NCI-H2227 (cell line): Measurements from ENCODE around the gene SFXN5.

Source experiments
- DNase-seq: peaks from one replicate; lab custom pipeline; 2025; ENCODE audit not compliant: unreplicated experiment; lab: John Stamatoyannopoulos, UW

Gene SFXN5

DNA sequence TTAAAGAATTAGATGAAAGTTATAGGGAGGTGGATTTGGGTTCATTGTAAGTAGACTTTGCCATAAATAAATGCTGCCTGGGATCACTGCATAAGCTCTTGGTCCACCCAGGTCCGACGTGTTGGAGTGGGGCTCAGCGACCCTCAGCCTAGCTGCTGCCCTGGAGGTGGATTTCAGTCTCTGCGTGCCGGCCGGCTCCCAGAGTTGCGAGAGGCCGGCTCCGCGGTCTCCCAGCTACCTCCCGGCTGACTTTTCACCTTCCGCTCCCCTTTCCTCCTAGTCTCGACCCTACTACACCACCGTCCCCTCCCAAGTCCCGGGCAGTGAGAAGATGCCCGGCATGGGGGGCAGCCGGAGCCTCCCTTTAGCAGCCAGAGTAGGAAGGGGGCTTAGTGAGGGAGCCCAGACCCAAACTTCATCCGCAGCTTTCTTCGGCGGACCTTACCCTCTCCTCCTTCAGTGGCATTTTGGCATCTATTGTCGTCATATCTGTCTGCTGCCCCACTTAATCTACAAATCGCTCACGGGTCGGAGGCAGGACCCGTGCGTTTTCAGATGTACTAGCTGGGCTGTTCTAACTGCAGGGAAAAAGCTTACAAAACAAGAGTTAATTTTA is 146.1 kb downstream of the SFXN5 start:
- no peak for DNase-seq

DNA sequence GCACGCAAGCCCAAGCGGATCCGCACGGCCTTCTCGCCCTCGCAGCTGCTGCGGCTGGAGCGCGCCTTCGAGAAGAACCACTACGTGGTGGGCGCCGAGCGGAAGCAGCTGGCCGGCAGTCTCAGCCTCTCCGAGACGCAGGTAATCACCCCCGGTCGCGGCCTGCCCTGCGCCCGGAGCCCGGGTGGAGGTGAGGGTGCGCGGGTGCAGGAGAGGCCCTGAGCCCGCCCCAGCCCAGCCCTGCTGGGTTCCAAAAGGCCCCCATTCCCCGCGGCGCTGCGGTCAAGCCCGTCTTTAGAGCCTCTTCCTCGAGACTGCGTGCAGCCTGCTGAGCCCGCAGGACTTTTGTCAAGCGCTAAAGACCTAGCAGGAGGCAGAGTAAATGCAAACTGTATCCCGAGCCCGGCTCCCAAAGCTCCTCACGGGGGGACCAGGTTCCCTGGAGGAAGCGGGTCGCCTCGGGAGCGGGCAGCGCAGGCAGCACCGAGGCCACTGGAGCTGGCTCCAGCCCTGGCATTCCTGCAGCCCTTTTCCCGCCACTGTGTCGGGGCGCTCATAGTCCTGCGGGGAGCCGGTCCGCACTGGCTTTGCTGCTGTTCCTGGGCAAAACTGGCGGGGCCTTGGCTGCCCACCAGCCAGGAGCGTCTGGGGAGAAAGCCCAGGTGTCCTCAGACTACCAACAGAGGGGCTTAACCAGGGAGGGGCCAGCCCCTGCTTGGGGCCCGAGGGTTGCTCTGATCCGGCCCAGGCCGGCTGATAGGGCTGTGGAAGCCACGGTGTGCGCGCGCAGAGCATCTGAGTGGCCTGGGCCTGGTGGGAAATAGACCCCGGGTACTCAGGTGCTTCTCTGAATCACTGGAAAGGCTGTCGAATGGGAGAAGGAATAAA is 146.9 kb downstream of the SFXN5 start:
- DNase-seq = peak; percentile 31

DNA sequence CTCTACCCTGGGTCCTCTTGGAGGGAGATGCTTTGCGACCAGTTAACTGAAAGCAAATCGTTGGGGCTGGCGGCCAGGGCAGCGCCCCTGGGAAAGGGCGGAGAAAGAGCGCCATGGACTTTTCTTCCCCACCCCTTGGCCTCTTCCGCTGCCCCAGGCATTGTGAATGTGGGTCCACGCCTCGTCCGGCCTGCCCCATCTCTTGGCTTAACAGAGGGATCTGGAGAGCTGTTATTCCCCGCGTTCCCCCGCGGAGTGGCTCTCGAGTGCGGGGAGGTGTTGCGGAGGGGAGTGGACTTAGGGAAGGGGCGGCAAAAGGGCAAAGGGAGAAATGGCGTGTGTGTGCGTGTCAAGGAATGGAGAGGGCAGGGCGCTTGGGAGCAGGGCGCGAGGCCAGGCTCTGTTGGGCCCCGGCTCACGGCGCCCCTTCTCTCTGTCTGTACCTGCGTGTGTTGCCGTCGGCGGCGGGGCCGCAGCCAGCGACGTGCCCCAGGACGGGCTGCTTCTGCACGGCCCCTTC is 147.6 kb downstream of the SFXN5 start:
- no peak for DNase-seq

DNA sequence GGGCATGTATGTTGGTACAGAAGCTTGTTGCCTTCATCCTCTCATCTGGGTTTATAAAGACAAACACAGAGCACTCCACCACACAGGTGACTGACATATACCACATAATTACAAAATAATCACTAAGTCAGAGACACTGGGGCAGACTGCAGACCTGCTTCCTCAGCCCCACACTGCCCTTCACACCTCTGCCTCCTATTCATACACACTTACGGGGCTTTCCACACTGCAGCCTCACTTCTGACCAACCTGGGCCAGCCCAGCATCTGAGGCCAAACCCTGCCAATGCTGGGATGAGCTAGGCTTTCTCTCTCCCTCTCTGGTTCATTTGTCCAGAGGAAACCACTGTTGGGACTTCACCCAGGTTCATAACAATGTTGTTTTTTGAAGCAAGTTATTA is 149.7 kb downstream of the SFXN5 start:
- DNase-seq = no peak

DNA sequence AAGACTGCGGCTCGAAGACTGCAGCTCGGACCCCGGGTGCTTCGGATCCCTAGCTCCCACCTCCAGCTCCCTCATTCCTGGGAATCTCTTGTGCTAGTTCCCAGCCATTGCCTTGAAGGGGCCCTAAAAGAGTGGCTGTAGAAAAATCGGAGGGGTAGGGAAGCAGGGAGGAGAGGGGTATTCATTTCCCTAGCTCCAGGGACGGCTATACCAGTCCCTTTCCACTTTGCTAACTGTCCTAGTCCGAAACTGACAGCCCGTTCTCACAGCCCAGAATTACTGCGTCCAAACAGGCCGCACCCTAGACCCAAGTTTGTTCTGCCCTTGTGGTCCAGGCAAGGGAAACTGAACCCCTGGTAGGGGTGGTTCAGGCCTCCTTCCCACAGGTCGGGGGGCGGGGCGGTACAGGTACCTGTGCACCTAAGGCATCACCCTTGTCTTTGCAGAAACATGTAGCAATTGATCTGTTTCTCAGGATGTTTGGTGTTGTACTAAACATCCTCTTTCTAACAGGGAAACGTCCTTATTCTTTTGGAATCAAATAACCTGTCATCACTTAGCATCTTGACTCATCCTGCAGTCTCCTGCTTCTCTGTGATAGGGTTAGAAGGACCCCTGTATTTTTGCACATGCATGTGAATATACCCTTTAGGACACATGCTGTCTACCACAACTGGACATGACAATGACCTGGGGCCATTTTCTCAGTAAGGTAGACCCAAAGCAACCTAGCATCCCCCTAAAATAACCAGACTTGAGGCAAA is 150.2 kb downstream of the SFXN5 start:
- no peak for DNase-seq

DNA sequence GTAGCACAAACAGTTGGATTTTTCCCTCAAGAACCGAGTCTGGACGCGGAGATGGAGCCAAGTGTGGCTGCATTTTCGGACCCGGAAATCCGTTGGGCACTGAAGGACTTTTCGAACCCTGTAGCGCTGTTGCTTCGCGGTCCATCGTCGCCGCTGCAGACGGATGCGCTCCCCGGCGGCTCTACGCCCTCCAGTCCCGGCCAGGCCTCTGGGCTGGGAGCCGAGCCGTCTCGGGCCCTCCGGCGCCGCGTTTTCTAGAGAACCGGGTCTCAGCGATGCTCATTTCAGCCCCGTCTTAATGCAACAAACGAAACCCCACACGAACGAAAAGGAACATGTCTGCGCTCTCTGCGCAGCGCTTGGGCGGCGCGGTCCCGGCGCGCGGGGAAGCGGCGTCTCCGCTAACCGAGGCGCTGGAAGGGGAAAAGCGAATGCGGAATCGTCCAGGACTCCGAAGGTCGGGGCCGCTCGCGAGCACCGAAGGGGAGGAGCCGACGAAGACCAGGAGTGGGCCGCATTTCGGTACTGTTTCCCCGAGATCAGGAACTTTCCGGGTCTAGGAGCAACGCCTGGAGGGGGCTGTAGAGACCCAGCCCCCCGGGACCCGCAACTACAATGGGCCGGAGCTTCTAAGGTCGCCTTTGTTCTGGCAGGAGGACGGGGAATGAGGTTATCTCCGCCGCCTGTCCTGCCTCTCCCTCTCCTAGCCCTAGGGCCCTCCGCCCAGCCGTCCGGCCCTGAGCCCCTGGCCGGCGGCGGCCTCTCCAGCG is 151.0 kb downstream of the SFXN5 start:
- DNase-seq = peak; percentile 58

DNA sequence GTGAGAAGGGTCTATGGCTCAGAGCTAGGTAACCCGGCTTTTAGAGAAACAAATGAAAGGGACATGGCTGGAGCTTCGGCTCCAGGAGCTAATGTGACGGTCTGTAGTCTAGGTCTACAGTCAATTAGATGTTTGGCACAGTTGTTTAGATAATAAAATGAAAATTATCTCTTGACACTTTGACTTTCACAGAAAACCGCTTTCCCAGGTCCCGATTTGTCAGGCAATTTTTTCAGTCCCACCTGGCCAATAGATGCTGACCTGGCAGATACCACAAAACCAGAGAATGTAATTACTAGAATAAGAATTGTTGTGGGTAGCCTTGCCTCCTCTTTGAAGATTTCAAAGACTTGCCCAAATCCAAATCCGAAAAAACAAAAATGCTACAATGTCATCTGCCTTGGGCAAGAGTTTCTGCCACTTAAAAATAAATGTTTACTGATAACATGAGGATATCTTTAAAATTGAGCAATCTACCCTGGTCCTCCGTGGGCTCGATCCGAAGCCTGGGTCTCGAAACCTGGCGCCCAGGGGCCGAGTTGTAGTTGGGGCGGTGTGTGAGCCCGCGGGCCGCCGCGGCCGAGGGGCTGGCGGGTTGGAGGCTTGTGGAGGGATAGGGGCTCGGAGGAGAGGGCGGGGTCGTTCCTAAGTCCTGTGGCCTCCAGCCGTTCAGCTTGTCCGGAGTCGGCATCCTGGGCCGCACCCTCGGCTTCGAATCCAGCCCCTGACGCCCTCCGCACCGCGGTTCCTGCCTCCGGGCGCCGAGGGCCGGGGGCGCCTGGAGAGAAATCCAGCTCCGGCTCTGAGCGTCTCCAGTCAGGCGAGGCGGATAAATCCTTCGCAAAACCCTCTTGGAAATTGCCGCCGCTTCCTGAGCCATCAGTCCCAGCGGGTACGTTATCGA is 151.8 kb downstream of the SFXN5 start:
- DNase-seq = peak; percentile 58

DNA sequence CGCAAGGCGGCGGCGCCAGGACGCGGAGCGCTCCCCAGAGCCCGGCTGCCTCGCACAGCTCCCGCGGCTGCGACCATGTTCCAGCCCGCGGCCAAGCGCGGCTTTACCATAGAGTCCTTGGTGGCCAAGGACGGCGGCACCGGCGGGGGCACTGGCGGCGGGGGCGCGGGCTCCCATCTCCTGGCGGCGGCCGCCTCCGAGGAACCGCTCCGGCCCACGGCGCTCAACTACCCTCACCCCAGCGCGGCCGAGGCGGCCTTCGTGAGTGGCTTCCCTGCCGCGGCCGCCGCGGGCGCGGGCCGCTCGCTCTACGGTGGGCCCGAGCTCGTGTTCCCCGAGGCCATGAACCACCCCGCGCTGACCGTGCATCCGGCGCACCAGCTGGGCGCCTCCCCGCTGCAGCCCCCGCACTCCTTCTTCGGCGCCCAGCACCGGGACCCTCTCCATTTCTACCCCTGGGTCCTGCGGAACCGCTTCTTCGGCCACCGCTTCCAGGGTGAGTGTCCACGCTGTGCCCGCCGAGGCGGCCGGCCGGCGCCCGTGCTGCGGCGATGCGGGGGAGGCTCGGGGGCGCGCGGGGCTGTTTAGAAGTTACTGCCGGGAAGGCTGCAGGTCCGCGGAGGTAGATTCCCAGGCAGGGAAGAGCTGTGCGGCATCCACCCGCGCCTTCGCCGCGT is 153.5 kb downstream of the SFXN5 start:
- DNase-seq = peak; percentile 54

DNA sequence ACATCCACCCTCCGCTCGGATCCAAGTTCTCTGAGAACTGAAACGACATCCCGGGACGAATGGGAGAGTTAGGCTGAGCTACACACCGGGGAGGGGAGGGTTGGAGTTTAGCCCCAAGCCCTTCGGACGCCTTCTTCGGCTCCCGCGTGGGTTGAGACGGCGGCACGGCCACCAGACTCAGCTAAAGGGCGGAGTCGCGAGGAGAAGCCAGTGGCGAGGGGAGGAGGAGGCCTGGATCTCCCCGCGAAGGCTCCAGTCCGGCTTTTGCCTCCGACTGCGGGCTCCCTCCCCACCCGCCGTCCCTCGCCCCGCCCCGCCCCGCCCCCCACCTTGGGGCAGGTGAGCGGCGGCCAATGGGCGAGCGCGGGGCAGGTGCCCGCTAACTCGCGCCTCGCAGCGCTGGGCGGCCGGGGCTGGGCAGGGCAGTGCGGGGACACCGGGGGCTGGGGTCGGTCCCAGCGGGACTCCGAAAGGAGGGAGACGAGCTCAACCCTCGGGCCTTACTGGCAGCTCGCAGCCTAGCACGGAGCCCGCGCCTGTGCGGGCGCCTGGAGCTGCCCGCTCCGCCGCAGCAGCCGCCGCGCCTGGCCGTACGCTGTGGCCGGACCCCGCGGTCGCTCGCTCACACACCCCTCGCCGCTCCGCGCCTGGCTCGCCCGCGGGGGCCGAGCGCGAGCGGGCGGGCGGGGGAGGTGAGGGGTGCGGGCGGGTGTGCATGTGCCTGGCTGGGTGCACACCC is 154.2 kb downstream of the SFXN5 start, which contains the start of gene EMX1:
EMX1 (plus strand) TSS at position 382 of the 739 bp plus-strand sequence; CDS start at position 716, 334 bp downstream.
- DNase-seq = peak; percentile 77

DNA sequence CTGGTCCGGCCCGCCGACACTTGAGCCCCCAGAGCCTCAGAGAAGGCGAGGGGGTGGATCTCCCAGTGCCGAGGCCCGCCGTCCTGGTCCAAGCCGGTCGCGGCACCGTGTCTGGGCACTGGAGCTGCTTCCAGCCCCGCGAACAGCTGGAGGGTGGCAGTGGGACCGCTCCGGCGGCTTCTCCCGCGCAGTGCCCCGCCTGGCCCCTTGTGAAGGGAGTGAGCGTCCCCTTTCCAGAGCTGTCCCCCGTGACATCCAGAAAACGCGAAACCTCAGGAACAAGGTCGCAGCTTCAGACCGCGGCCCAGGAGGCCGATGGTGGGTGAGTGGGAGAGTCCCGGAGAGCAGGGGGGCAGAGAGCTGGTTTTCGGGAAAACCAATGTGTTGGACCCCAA is 154.8 kb downstream of the SFXN5 start:
- peak; percentile 11 for DNase-seq

DNA sequence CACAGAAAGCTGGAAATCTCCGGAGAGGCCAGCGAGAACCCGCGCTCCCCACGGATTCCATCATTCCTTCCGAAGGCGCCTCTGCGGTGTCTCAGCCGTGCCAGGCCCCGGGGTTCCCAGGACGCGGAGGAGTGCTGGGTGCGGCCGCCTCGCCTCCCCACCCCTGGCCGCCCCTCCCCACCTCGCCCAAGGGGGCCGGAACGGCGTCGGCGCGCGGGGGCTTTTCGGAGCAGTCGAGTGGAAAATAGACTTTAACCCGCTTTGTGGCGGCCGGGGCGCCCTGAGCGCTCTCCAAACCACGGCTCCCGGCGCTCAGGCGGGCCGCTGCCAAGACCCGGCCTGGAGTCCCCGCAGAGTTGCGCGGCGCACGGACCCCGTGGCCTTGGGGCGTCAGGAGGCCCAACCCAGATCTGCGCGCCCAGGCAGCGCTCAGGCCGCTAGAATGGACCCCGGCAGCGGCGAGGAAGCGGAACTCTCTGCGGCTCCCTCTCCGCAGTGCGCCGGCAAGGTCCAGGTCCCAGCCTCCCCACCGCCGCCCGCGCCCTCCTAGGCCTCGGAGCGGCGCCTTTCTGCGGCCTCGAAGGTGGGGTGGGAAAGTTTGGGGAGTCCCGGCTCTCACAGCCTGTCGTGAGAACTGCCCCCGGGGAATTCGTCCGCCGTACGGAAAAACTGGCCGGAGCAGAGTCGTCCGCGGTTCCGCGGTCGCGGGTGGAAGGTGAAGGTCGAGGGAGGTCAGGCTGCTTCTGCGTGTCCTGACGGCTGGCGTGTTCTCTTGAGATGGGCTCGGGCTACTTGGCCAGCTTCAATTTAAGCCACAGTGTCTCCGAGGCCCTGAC is 155.4 kb downstream of the SFXN5 start:
- DNase-seq = peak; percentile 58

DNA sequence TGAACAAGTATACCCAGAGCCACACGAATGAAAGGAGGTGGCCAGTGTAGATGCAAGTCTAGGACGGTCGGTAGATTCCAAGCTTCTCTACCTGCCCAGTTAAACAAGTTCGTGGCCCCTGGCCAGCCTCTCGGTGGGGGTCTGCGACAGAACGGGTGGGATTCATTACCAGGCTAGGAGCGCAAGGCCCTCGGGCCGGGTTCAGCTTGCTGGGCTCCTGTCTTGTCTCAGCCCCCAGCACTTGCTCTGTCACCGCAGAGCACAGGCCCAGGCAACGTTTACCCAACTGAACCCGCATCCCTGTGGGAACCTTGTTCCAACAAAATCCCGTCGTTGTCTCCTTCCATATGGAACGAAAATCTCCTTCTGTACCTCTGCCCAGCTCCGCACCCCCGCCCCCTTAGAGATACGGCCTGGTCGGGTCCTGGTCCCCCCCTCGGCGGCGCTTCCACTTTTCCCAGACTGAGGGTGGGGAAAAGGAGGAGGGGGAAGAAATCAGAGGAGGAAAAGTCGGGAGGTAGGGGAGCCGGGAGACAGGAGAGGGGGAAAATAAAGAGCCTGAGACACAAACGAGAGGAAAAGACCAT is 156.1 kb downstream of the SFXN5 start:
- DNase-seq = no peak

DNA sequence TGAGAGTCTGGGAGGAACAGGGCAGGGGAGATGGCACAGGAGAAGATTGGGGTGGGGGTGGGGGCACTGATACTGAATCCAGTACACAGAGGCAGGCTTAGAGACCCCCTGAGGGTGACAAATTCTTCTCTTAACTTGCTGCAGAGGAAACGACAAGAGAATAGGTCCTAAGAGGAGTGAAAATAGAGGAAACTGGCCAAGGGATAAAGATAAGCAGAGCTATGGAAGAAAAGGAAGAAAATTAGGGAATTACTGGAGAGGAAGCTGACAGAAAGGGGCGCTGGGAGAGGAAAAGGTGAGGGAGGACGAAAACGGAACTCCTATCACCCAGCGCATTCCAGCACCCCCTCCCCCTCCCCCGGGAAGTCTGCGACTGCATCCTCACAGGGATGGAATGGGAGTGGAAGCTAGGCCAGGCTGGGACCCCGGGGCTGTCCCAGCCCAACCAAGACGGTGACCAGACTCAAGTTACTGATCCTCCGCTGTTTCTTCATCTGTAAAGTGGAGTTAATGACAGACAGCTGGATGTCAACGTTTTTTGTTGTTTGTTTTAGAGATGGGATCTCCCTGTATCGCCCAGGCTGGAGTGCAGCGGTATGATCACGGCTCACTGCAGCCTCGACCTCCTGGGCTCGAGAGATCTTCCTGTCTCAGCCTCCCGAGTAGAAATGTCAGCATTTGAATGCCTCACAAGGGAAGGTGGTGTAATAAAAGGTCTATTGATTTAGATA is 156.8 kb downstream of the SFXN5 start:
- no peak for DNase-seq

DNA sequence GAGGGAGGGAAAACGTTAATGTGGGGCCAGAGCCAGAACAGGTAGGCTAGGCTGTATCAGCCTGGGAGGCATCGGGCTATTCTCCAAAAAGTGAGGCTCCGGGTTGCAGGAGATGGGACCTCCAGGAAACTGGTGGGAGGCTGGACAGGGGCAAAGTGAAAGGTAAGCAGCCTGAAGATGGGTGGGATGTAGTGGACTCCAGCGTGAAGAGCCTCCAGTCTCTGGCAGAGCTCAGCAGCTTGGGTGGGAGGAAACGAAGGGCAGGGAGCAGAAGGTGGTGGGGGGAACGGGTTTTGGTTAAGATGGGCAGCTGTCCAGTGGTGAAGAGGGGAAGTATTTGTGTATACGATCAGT is 157.3 kb downstream of the SFXN5 start:
- no peak for DNase-seq

DNA sequence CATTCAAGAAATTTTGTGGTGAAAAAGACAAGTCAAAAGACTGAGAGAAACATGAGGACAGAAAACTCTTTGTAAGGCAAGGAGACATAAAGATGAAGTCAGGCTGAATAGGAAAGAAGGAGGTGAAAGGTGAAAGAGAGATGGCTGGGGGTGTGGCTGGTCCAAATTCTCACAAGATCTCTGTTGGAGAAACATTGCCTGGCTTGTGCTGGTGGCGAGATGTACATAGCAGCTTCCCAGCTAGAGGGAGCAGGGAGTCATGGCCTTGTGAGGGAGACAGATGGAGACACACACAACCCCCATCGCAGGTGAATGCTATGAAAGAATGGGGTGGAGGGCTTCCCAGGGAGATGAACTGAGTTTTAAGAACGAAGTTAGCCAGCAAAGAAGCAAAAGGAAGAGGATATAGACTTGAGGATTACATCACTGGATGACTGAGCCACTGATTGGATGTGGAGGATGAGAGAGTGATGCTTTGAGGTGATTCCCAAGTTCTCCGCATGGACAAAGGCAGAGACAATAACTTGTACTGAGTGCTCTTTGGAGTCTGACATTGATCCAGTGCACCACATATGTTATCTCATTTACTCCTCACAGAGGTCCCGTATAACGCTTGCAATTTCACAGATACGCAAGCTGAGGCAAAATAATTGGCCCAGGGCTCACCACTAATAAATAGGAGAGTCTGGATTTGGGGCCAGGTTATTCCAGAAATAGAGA is 157.9 kb downstream of the SFXN5 start:
- no peak for DNase-seq

DNA sequence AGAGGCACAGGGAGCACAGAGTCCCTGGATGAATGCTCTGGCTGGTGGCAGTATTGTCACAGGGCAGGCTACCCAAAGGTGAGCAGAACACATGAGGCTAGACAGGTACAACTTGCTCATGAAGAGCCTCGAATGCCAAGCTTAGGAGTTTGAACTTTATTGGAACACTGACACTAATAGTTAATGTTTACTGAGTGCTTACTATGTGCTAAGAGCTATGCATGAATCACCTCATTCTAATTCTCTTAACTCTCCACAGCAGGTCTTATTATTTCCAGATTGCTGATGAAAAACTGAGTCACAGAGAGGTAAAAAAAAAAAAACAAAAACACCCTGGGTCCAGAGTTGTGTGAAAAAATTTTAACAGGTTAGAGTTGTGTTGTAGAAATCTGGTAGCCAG is 160.3 kb downstream of the SFXN5 start:
- DNase-seq = no peak
